ENCODE results near the gene TMEM41B.

DNA sequence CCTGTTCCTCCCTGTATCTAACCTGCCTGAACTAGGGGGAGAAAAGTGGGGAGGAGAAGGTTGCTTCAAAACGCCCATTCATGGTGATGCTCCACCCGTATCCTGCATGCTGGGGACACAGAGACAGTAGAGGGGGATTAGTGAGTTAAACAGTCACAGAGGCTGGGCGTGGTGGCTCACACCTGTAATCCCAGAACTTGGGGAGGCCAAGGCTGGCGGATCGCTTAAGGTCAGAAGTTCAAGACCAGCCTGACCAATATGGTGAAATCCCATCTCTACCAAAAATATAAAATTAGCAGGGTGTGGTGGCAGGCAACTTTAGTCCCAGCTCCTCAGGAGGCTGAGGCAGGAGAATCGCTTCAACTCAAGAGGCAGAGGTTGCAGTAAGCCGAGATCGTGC is 47.5 kb downstream of the TMEM41B start:
- TF ChIP-seq POLR2A (IDR thresholded peaks at IDR 0.05; ENCODE audit: low read length) (no peak), GATA1 (IDR thresholded peaks at IDR 0.05; ENCODE audit: low read depth, low read length) (no peak)

Measured in erythroblast (primary cell).